Progenitor cell of endocrine pancreas (in vitro differentiated cells): ENCODE data around the gene ACBD3. TPM values are rescaled to one million over a fixed set of nuclear protein-coding genes. Genes with fewer than 3 reads are reported as not detected.

Experiments
- DNase-seq: peaks from one replicate; pipeline ENCODE4 v3.0.0; 2021; ENCODE audit warnings: low spot score; ENCODE audit not compliant: unreplicated experiment
- H3K27ac Mint-ChIP-seq: 2 replicates; pipeline ENCODE4 v1.8.0; 2021; ENCODE audit warnings: mild to moderate bottlenecking, moderate library complexity, mixed read lengths
- H3K27me3 Mint-ChIP-seq: 2 replicates; pipeline ENCODE4 v1.8.0; 2021; ENCODE audit warnings: mixed read lengths
- H3K36me3 Mint-ChIP-seq: 2 replicates; pipeline ENCODE4 v1.8.0; 2022; ENCODE audit warnings: mixed read lengths; ENCODE audit not compliant: insufficient read depth
- H3K4me1 Mint-ChIP-seq: 2 replicates; pipeline ENCODE4 v1.8.0; 2021; ENCODE audit warnings: low read depth, mixed read lengths
- H3K4me3 Mint-ChIP-seq: 2 replicates; pipeline ENCODE4 v1.8.0; 2021; ENCODE audit warnings: low read depth, mild to moderate bottlenecking, moderate library complexity, mixed read lengths
- H3K9me3 Mint-ChIP-seq: 2 replicates; pipeline ENCODE4 v1.8.0; 2021; ENCODE audit warnings: low read depth, mixed read lengths
- total RNA-seq: library from RNA; stranded (reverse); gene quantifications from 2 replicates; pipeline ENCODE4 v1.2.1, GENCODE V29; 2021
- TF ChIP-seq, protein P1 (sequence below): fragments of 200-600 bp; sonication (generic); IDR thresholded peaks from one replicate; pipeline ENCODE4 v1.5.0; 2021; ENCODE audit warnings: antibody characterized with exemption, mild to moderate bottlenecking; ENCODE audit not compliant: unreplicated experiment

ACBD3 gene
- total RNA-seq, 1 donor from 2014 or later = 29.3 TPM

DNA sequence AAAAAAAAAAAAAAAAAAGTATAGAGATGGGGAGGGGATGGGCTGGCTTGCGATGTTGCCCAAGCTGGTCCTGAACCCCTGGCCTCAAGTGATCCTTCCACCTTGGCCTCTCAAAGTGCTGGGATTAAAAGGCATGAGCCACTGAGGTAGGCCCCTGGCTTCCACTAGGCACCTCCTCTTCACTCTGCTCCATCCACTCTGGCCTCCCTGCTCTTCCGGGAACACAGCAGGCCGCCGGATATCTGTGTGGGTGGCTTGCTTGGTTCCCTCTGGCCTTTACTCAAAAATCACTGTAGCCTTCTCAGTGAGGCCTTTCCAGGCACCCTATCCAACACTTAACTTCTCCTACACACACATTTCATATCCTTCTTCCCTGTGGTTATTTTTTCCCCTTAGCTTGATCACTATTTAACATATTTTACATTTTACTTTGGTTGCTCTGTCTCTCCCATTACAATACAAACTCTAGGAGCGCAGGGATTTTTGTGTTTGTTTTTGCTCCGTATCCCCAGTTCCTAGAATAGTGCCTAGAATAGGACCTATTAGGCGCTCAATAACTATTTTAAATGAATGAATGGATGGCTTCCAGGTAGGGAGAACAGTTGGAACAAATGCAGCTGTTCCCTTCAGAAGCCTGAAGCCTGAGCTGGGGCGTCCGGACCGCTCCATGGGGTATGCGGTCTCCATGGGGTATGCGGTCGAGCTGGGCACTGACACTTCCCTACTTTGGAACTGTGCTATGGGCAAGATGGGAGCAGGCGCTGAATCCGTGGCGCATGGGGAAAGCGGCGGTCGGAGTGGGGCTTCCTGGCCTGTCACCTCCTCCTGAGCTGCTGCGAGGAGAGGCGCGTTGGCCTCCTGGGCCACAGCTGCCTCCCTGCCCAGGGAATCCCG is 77.4 kb downstream of the ACBD3 start:
- peaks cover 17% of the 10 kb centered on the region for H3K27me3 Mint-ChIP-seq
- no peak for DNase-seq
- H3K9me3 Mint-ChIP-seq = no peaks in the 10 kb centered on the region
- H3K4me1 Mint-ChIP-seq = peaks cover 16% of the 10 kb centered on the region
- TF ChIP-seq, protein P1, sequence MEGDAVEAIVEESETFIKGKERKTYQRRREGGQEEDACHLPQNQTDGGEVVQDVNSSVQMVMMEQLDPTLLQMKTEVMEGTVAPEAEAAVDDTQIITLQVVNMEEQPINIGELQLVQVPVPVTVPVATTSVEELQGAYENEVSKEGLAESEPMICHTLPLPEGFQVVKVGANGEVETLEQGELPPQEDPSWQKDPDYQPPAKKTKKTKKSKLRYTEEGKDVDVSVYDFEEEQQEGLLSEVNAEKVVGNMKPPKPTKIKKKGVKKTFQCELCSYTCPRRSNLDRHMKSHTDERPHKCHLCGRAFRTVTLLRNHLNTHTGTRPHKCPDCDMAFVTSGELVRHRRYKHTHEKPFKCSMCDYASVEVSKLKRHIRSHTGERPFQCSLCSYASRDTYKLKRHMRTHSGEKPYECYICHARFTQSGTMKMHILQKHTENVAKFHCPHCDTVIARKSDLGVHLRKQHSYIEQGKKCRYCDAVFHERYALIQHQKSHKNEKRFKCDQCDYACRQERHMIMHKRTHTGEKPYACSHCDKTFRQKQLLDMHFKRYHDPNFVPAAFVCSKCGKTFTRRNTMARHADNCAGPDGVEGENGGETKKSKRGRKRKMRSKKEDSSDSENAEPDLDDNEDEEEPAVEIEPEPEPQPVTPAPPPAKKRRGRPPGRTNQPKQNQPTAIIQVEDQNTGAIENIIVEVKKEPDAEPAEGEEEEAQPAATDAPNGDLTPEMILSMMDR = no peak
- H3K4me3 Mint-ChIP-seq = peak overlapping the region; percentile 83
- H3K36me3 Mint-ChIP-seq = no peaks in the 10 kb centered on the region
- H3K27ac Mint-ChIP-seq = peak overlapping the region; percentile 92

GRCh38 chr1:226107471-226108460 is 78.8 kb downstream of the ACBD3 start:
- H3K36me3 Mint-ChIP-seq = no peaks in the 10 kb centered on the region
- no peak overlapping the region for H3K4me3 Mint-ChIP-seq
- peaks cover 16% of the 10 kb centered on the region for H3K4me1 Mint-ChIP-seq
- no peak for DNase-seq
- H3K27ac Mint-ChIP-seq = no peak overlapping the region
- TF ChIP-seq, protein P1 = no peak
- H3K9me3 Mint-ChIP-seq = no peaks in the 10 kb centered on the region
- peaks cover 15% of the 10 kb centered on the region for H3K27me3 Mint-ChIP-seq

DNA sequence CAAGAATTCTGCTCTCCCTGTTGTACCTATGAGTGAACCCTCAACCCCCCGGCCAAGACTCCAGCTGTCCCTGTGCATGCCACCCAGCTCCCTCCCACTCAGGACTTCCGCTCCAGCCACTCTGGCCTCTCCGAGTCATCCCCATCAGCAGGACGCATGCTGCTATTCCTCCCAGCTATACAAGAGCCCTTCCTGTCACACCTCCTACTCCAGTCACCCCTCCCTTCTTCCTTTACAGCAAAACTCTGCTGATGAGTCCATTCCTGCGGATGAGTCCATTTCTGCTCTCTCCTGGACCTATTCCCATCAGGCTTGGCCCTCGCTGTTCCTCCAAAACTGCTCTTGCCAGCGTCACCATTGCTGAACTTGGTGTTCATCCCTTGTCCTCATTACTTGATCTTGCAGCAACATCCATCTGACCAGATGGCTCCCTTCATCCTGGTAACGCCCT is 81.8 kb downstream of the ACBD3 start:
- no peak for DNase-seq
- TF ChIP-seq, protein P1 = no peak
- Mint-ChIP-seq H3K27me3 (peaks cover 16% of the 10 kb centered on the region), H3K4me1 (peaks cover 10% of the 10 kb centered on the region), H3K36me3 (no peaks in the 10 kb centered on the region), H3K27ac (no peak overlapping the region), H3K4me3 (no peak overlapping the region), H3K9me3 (no peaks in the 10 kb centered on the region)

GRCh38 chr1:226100436-226101391 is 85.8 kb downstream of the ACBD3 start:
- DNase-seq = no peak
- TF ChIP-seq, protein P1 = peak; percentile 25
- Mint-ChIP-seq H3K36me3 (no peaks in the 10 kb centered on the region), H3K27me3 (peaks cover 32% of the 10 kb centered on the region), H3K27ac (peak overlapping the region; percentile 88), H3K4me3 (peak overlapping the region; percentile 74), H3K4me1 (peaks cover 2% of the 10 kb centered on the region), H3K9me3 (no peaks in the 10 kb centered on the region)
